Stimulated activated CD8-positive, alpha-beta memory T cell treated with anti-CD3 and anti-CD28 coated beads, Interleukin-12 subunit alpha, Interleukin-12 subunit beta, amount 100 ng/mL, for 4 hours (primary cell): Measurements from ENCODE around the gene EPHB1.
"Not testable (repeated sequence)": the region's sequence is repeated elsewhere in the genome, so short reads cannot be mapped to it uniquely, and the experiment has no call there.

Experiments
- DNase-seq: peaks from one replicate; pipeline ENCODE4 v3.0.0-alpha.2; 2020; ENCODE audit warnings: low read depth

Gene EPHB1

GRCh38 chr3:134777341-134777740 lies 17.7 kb upstream of the EPHB1 start:
- no peak for DNase-seq

- not testable (repeated sequence) for DNase-seq
These were observed 6.8 kb upstream of the EPHB1 start for GRCh38 chr3:134788283-134788682.

GRCh38 chr3:134790065-134790464 lies 5.0 kb upstream of the EPHB1 start:
- DNase-seq = no peak

- no peak for DNase-seq
These were observed 3.1 kb upstream of the EPHB1 start for GRCh38 chr3:134791992-134792391.

- no peak for DNase-seq
These were observed 2.4 kb upstream of the EPHB1 start for GRCh38 chr3:134792700-134793099.

- DNase-seq = no peak
These were observed 1.5 kb upstream of the EPHB1 start for GRCh38 chr3:134793562-134793961.

GRCh38 chr3:134794323-134794722 lies 737 bp upstream of the EPHB1 start:
- no peak for DNase-seq

GRCh38 chr3:134795746-134796280 lies 753 bp downstream of the EPHB1 start:
- DNase-seq = no peak

GRCh38 chr3:134796281-134797056 lies 1.4 kb downstream of the EPHB1 start:
- no peak for DNase-seq

- DNase-seq = no peak
These were observed 2.1 kb downstream of the EPHB1 start for GRCh38 chr3:134797057-134797740.

GRCh38 chr3:134797741-134798451 lies 2.8 kb downstream of the EPHB1 start:
- no peak for DNase-seq

- DNase-seq = no peak
These were observed 3.7 kb downstream of the EPHB1 start for GRCh38 chr3:134798681-134799311.

- DNase-seq = no peak
These were observed 4.3 kb downstream of the EPHB1 start for GRCh38 chr3:134799393-134799792.

GRCh38 chr3:134801204-134801958 lies 6.3 kb downstream of the EPHB1 start:
- no peak for DNase-seq

- no peak for DNase-seq
These were observed 7.5 kb downstream of the EPHB1 start for GRCh38 chr3:134802428-134803050.

- no peak for DNase-seq
These were observed 8.0 kb downstream of the EPHB1 start for GRCh38 chr3:134803051-134803505.

- DNase-seq = no peak
These were observed 8.6 kb downstream of the EPHB1 start for GRCh38 chr3:134803652-134804051.

GRCh38 chr3:134804508-134805480 lies 9.7 kb downstream of the EPHB1 start:
- DNase-seq = no peak

GRCh38 chr3:134807189-134807588 lies 12.1 kb downstream of the EPHB1 start:
- DNase-seq = no peak

GRCh38 chr3:134808835-134809234 lies 13.8 kb downstream of the EPHB1 start:
- DNase-seq = no peak
